Measurements from ENCODE around the gene GET4. TPM values are rescaled to one million over a fixed set of nuclear protein-coding genes. Genes with fewer than 3 reads are reported as not detected.

Gene GET4
- total RNA-seq, 2 experiments from 2014 or later = 84.4 to 96.4 TPM

GRCh38 chr7:914521-915194 lies 38.3 kb downstream of the GET4 start:
- H3K4me3 ChIP-seq (ENCODE audit: low read length) = no peak overlapping the region
- no peak for TF ChIP-seq CTCF (IDR thresholded peaks at IDR 0.05)
- peaks cover 13% of the 10 kb centered on the region for H3K4me1 ChIP-seq (ENCODE audit: insufficient read depth, low read length)
- no peak overlapping the region for H3K4me3 Mint-ChIP-seq
- POLR2A ChIA-PET = no interaction called here
- H3K27me3 Mint-ChIP-seq = no peaks in the 10 kb centered on the region
- no peaks in the 10 kb centered on the region for H3K9me3 ChIP-seq (ENCODE audit: control insufficient read depth in 1 of 2, insufficient read depth in 1 of 2, low read length in 2 of 2)
- H3K36me3 Mint-ChIP-seq (ENCODE audit: low read depth) = no peaks in the 10 kb centered on the region
- H3K36me3 ChIP-seq (ENCODE audit: insufficient read depth, low read length) = no peaks in the 10 kb centered on the region
- ATAC-seq (ENCODE audit: poor library complexity) (no peak), DNase-seq (no peak)
- H3K27me3 ChIP-seq (ENCODE audit: control insufficient read depth in 1 of 2, insufficient read depth in 2 of 2, low read length in 2 of 2) = no peaks in the 10 kb centered on the region
- no peak overlapping the region for H3K27ac ChIP-seq (ENCODE audit: low read depth in 1 of 2, low read length in 2 of 2)
- no peaks in the 10 kb centered on the region for H3K9me3 Mint-ChIP-seq
- intact Hi-C loops (cut with DNase I, micrococcal nuclease) = loop anchor here in 1 of 2 experiments (5.0 kb wide), 1 partner anchor 58 kb away; no protein-coding TSS in a partner anchor
- peaks cover 10% of the 10 kb centered on the region for H3K4me1 Mint-ChIP-seq (ENCODE audit: low read depth)
- H3K27ac Mint-ChIP-seq = no peak overlapping the region
- CTCF ChIA-PET = no interaction called here

DNA sequence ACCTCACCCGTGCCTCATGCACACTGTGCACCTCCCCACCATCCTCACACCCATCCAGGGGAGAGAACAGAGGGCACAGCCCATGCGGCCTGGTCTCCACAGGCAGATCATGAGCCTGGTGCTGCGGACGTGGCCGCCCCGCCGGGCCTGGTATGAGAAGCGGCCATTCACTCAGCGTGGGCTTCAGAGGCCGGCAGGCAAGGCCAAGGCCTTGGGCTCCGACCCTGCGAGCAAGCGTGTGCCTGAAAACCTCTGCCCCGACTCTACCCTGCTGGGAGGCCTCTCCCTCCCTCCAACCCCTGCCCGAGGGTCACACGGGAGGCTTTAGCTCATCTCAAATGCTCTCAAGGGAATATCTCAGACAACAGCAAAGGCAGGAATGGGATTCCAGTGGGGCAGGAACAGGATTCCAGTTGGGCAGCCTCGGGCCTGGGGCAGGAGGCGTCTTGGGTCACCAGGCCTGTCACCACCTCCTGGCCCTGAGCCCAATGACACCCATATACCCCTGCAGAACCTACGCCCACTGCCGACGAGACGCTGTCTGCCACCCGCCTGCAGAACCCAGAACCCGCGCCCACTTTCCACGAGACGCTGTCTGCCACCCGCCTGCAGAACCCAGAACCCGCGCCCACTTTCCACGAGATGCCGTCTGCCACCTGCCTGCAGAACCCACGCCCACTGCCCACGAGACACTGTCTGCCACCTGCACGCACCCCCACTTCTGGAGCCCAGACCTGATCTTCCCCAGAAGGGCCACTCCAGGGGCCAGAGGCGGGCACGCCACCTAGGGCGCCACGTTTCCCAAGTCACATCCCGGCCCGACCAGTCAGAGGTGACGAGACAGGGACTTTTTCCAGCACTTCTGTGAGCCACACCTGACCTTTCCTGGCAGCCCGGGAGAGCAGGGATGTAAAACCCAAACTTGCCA lies 39.2 kb downstream of the GET4 start:
- Histone ChIP-seq H3K4me3 (ENCODE audit: low read length) (no peak overlapping the region), H3K36me3 (ENCODE audit: insufficient read depth, low read length) (no peaks in the 10 kb centered on the region), H3K4me1 (ENCODE audit: insufficient read depth, low read length) (peaks cover 6% of the 10 kb centered on the region), H3K27ac (ENCODE audit: low read depth in 1 of 2, low read length in 2 of 2) (no peak overlapping the region), H3K9me3 (ENCODE audit: control insufficient read depth in 1 of 2, insufficient read depth in 1 of 2, low read length in 2 of 2) (no peaks in the 10 kb centered on the region), H3K27me3 (ENCODE audit: control insufficient read depth in 1 of 2, insufficient read depth in 2 of 2, low read length in 2 of 2) (no peaks in the 10 kb centered on the region)
- Mint-ChIP-seq H3K9me3 (no peaks in the 10 kb centered on the region), H3K4me1 (ENCODE audit: low read depth) (peaks cover under 1% of the 10 kb centered on the region), H3K36me3 (ENCODE audit: low read depth) (no peaks in the 10 kb centered on the region), H3K27me3 (no peaks in the 10 kb centered on the region), H3K4me3 (no peak overlapping the region), H3K27ac (no peak overlapping the region)
- ATAC-seq (ENCODE audit: poor library complexity) (no peak), DNase-seq (no peak)
- ChIA-PET CTCF (no interaction called here), POLR2A (no interaction called here)
- no peak for TF ChIP-seq CTCF (IDR thresholded peaks at IDR 0.05)
- intact Hi-C loops (cut with DNase I, micrococcal nuclease) = no loop called here

GRCh38 chr7:916291-916941 lies 40.1 kb downstream of the GET4 start:
- DNase-seq = peak in 1 of 14 experiments; percentile 4

More at GRCh38 chr7:916291-916941, 40.1 kb downstream of the GET4 start:
- H3K4me3 Mint-ChIP-seq = no peak overlapping the region
- peaks cover 9% of the 10 kb centered on the region for H3K4me1 Mint-ChIP-seq (ENCODE audit: low read depth)
- intact Hi-C loops (cut with DNase I, micrococcal nuclease) = no loop called here
- Histone ChIP-seq H3K9me3 (ENCODE audit: control insufficient read depth in 1 of 2, insufficient read depth in 1 of 2, low read length in 2 of 2) (no peaks in the 10 kb centered on the region), H3K36me3 (ENCODE audit: insufficient read depth, low read length) (no peaks in the 10 kb centered on the region), H3K4me3 (ENCODE audit: low read length) (no peak overlapping the region), H3K27me3 (ENCODE audit: control insufficient read depth in 1 of 2, insufficient read depth in 2 of 2, low read length in 2 of 2) (no peaks in the 10 kb centered on the region), H3K4me1 (ENCODE audit: insufficient read depth, low read length) (peaks cover 11% of the 10 kb centered on the region), H3K27ac (ENCODE audit: low read depth in 1 of 2, low read length in 2 of 2) (no peak overlapping the region)
- POLR2A ChIA-PET = no interaction called here
- no peaks in the 10 kb centered on the region for H3K9me3 Mint-ChIP-seq
- no peaks in the 10 kb centered on the region for H3K27me3 Mint-ChIP-seq
- H3K36me3 Mint-ChIP-seq (ENCODE audit: low read depth) = no peaks in the 10 kb centered on the region
- H3K27ac Mint-ChIP-seq = no peak overlapping the region
- ATAC-seq (ENCODE audit: poor library complexity) = no peak
- CTCF ChIA-PET = no interaction called here
- no peak for TF ChIP-seq CTCF (IDR thresholded peaks at IDR 0.05)

Data from CD4-positive, alpha-beta T cell (primary cell).